ENCODE data around the gene NOP14. TPM values are rescaled to one million over a fixed set of nuclear protein-coding genes. Genes with fewer than 3 reads are reported as not detected.

Gene NOP14
- total RNA-seq, 1 experiment from 2014 or later, result 19.2 TPM

DNA sequence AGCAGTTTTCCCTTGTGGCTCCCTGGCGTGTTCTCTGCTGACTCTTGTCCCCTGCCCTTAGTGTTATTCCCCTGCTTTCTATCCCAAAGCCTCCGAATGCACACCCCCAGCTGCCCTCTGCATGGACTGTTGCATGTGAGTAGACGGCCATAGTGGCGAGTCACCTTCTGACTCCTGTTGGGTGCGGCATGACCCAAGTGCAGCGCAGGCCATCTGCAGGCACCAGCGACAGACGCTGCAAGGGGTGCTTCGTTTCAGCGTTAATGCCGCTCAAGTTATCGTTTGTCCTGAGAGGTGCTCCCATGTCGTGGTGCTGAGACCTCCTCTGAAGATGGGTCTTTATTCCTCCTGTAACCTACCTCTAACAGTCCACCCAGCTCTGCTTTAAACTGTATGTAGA is 57.7 kb downstream of the NOP14 start:
- H3K9me3 ChIP-seq (ENCODE audit: low read length), result no peaks in the 10 kb centered on the region
- no peak overlapping the region for H3K4me2 ChIP-seq (ENCODE audit: low read depth, low read length, poor library complexity, severe bottlenecking)
- H3K9ac ChIP-seq (ENCODE audit: low read length), result no peak overlapping the region
- no peaks in the 10 kb centered on the region for H3K36me3 ChIP-seq (ENCODE audit: insufficient read depth, low read length)
- no peaks in the 10 kb centered on the region for H3K27me3 ChIP-seq (ENCODE audit: low read length)
- H3K9me2 ChIP-seq (replicated peaks; ENCODE audit: insufficient read depth, low read length), result no peaks in the 10 kb centered on the region
- H3K79me2 ChIP-seq (ENCODE audit: low read length), result no peaks in the 10 kb centered on the region
- DNase-seq, result no peak
- no peak overlapping the region for H2AFZ ChIP-seq (ENCODE audit: low read length)
- no peaks in the 10 kb centered on the region for H4K20me1 ChIP-seq (ENCODE audit: insufficient read depth, low read depth, low read length)
- H3K4me1 ChIP-seq (ENCODE audit: low read length), result no peaks in the 10 kb centered on the region
- H3K27ac ChIP-seq (ENCODE audit: low read length), result no peak overlapping the region
- H3K4me3 ChIP-seq (ENCODE audit: low read length), result no peak overlapping the region

DNA sequence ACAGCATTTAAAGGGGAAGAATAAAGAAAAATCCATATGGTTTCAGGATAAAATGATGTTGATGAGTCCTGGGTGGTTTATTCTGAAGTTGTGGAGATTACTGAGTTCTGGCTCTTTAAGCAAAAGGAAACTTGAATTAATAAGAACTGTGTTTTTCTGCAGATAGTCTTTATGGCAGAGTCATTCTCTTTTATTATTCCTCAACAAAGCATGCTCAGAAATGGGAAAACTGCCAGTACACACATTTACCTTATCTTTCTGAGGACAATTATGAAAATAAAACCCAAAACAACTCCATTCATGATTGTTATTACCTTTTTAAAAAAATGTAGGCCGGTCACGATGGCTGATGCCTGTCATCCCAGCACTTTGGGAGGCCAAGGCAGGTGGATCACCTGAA is 61.1 kb downstream of the NOP14 start:
- Histone ChIP-seq H4K20me1 (ENCODE audit: insufficient read depth, low read depth, low read length) (no peaks in the 10 kb centered on the region), H3K27ac (ENCODE audit: low read length) (no peak overlapping the region), H3K36me3 (ENCODE audit: insufficient read depth, low read length) (no peaks in the 10 kb centered on the region), H3K9me3 (ENCODE audit: low read length) (no peaks in the 10 kb centered on the region), H2AFZ (ENCODE audit: low read length) (no peak overlapping the region), H3K4me1 (ENCODE audit: low read length) (no peaks in the 10 kb centered on the region), H3K4me2 (ENCODE audit: low read depth, low read length, poor library complexity, severe bottlenecking) (no peak overlapping the region), H3K27me3 (ENCODE audit: low read length) (no peaks in the 10 kb centered on the region), H3K79me2 (ENCODE audit: low read length) (no peaks in the 10 kb centered on the region), H3K9me2 (replicated peaks; ENCODE audit: insufficient read depth, low read length) (no peaks in the 10 kb centered on the region), H3K9ac (ENCODE audit: low read length) (no peak overlapping the region), H3K4me3 (ENCODE audit: low read length) (no peak overlapping the region)
- DNase-seq, result no peak

DNA sequence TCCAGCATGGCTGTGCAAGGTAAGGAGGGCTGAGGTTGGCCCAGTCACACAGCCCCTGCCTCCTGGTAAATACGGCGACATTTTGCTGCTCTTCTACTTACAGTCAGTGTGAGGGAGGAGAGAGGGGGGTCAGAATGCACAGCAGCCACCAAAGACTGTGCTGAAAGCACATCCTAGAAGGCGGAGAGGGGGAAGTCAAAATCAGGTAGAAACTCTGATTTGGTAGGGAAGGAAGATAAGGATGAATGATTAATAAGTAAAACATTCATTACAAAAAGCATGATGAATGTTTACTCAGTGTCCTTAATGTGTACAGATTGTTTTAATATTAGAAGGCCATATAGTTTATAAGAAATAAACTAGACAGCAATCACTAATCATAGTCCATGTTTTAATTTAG is 62.0 kb downstream of the NOP14 start:
- DNase-seq, result no peak
- Histone ChIP-seq H3K4me3 (ENCODE audit: low read length) (no peak overlapping the region), H3K4me1 (ENCODE audit: low read length) (no peaks in the 10 kb centered on the region), H4K20me1 (ENCODE audit: insufficient read depth, low read depth, low read length) (no peaks in the 10 kb centered on the region), H3K9me3 (ENCODE audit: low read length) (no peaks in the 10 kb centered on the region), H2AFZ (ENCODE audit: low read length) (no peak overlapping the region), H3K9ac (ENCODE audit: low read length) (no peak overlapping the region), H3K27me3 (ENCODE audit: low read length) (no peaks in the 10 kb centered on the region), H3K4me2 (ENCODE audit: low read depth, low read length, poor library complexity, severe bottlenecking) (no peak overlapping the region), H3K27ac (ENCODE audit: low read length) (no peak overlapping the region), H3K36me3 (ENCODE audit: insufficient read depth, low read length) (no peaks in the 10 kb centered on the region), H3K9me2 (replicated peaks; ENCODE audit: insufficient read depth, low read length) (no peaks in the 10 kb centered on the region), H3K79me2 (ENCODE audit: low read length) (no peaks in the 10 kb centered on the region)

DNA sequence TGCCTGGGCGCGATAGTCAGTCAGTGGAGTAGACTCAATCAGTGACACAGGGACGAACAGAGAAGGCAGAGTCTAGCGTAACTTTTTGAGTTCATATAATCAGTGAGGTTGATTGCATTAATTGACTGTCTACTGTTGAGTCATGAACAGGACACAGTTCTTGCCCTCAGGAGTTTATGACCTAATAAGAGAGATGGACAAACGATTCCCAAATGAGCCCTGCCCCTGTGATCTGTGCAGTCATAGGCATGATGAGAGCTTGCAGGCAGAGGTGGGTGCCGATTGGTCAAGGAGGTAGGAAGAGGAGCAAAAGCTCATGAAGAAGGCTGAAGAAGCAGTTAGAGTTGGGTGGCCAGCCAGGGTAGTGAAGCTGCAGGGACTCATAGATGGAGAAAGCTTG is 62.5 kb downstream of the NOP14 start:
- H3K9me3 ChIP-seq (ENCODE audit: low read length), result no peaks in the 10 kb centered on the region
- no peaks in the 10 kb centered on the region for H3K4me1 ChIP-seq (ENCODE audit: low read length)
- H3K4me3 ChIP-seq (ENCODE audit: low read length), result no peak overlapping the region
- no peak overlapping the region for H3K9ac ChIP-seq (ENCODE audit: low read length)
- no peak overlapping the region for H2AFZ ChIP-seq (ENCODE audit: low read length)
- H3K27me3 ChIP-seq (ENCODE audit: low read length), result no peaks in the 10 kb centered on the region
- no peaks in the 10 kb centered on the region for H3K9me2 ChIP-seq (replicated peaks; ENCODE audit: insufficient read depth, low read length)
- DNase-seq, result no peak
- no peak overlapping the region for H3K4me2 ChIP-seq (ENCODE audit: low read depth, low read length, poor library complexity, severe bottlenecking)
- no peaks in the 10 kb centered on the region for H3K36me3 ChIP-seq (ENCODE audit: insufficient read depth, low read length)
- no peaks in the 10 kb centered on the region for H3K79me2 ChIP-seq (ENCODE audit: low read length)
- H3K27ac ChIP-seq (ENCODE audit: low read length), result no peak overlapping the region
- no peaks in the 10 kb centered on the region for H4K20me1 ChIP-seq (ENCODE audit: insufficient read depth, low read depth, low read length)

DNA sequence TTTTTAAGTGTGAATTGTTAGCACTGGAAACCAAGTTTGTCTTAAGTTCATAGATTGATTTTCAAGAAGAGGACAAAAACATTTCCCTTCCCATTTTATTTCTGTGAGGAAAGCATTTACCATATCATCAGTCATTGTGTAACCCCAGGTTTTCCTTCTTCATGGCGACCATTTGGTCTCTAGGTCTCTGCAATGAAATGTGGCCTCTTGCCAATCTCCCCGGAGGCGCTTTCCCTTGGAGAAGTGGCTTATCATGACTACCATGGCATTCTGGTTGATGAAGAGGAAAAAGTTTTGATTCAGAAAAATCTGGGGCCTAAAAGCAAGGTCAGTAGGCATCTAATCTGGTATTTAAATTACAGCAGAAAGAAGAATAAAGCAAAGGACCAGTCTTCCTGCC is 65.2 kb downstream of the NOP14 start:
- Histone ChIP-seq H3K4me2 (ENCODE audit: low read depth, low read length, poor library complexity, severe bottlenecking) (no peak overlapping the region), H3K79me2 (ENCODE audit: low read length) (no peaks in the 10 kb centered on the region), H3K4me3 (ENCODE audit: low read length) (no peak overlapping the region), H3K4me1 (ENCODE audit: low read length) (no peaks in the 10 kb centered on the region), H3K9ac (ENCODE audit: low read length) (no peak overlapping the region), H2AFZ (ENCODE audit: low read length) (no peak overlapping the region), H3K9me3 (ENCODE audit: low read length) (no peaks in the 10 kb centered on the region), H4K20me1 (ENCODE audit: insufficient read depth, low read depth, low read length) (no peaks in the 10 kb centered on the region), H3K27ac (ENCODE audit: low read length) (no peak overlapping the region), H3K9me2 (replicated peaks; ENCODE audit: insufficient read depth, low read length) (no peaks in the 10 kb centered on the region), H3K27me3 (ENCODE audit: low read length) (no peaks in the 10 kb centered on the region), H3K36me3 (ENCODE audit: insufficient read depth, low read length) (no peaks in the 10 kb centered on the region)
- DNase-seq, result no peak

DNA sequence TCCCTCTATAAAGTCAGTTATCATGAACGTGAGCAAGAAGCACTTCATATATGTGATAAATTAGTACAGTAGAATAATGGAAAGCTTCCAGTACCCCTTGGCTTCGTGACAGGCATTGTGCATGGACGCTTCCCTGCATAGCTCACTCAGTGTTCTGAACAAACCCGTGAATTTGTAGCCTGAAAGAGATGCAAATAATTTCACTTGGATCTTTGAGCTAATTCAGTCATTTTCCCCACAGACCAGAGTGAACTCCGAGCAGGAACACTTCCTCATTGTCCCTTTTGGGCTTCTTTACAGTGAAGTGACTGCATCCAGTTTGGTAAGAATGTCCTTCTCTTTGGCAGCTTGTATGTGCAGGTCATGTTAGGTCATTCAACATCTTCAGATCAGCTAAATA is 69.4 kb downstream of the NOP14 start:
- no peaks in the 10 kb centered on the region for H3K27me3 ChIP-seq (ENCODE audit: low read length)

DNA sequence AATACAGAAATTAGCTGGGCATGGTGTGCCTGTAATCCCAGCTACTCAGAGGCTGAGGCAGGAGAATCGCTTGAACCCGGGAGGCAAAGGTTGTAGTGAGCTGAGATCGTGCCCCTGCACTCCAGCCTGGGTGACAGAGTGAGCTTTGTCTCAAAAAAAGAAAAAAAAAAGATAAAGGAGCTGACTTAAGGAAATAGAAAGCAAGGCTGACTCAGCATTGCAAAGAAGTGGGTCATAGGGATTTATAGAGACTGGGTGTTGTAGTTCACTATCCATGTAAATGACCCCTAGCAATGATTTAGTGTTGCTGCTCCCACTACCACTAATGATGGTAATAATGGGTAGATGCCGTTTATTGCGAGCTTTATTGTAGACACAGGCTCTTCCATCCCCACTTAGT is 71.9 kb downstream of the NOP14 start:
- Histone ChIP-seq H3K9ac (ENCODE audit: low read length) (no peak overlapping the region), H3K27me3 (ENCODE audit: low read length) (no peaks in the 10 kb centered on the region), H3K9me2 (replicated peaks; ENCODE audit: insufficient read depth, low read length) (no peaks in the 10 kb centered on the region), H3K4me2 (ENCODE audit: low read depth, low read length, poor library complexity, severe bottlenecking) (no peak overlapping the region), H3K4me1 (ENCODE audit: low read length) (no peaks in the 10 kb centered on the region), H3K4me3 (ENCODE audit: low read length) (no peak overlapping the region), H3K36me3 (ENCODE audit: insufficient read depth, low read length) (peaks cover 6% of the 10 kb centered on the region; the same call in 1 of the 2 replicates), H3K27ac (ENCODE audit: low read length) (no peak overlapping the region), H4K20me1 (ENCODE audit: insufficient read depth, low read depth, low read length) (no peaks in the 10 kb centered on the region), H3K9me3 (ENCODE audit: low read length) (no peaks in the 10 kb centered on the region), H3K79me2 (ENCODE audit: low read length) (0 out of 2 replicates have a peak, but pooled peaks cover 2% of the 10 kb centered on the region), H2AFZ (ENCODE audit: low read length) (no peak overlapping the region)
- no peak for DNase-seq

More for the DNA sequence above, 69.4 kb downstream of the NOP14 start:
- no peaks in the 10 kb centered on the region for H4K20me1 ChIP-seq (ENCODE audit: insufficient read depth, low read depth, low read length)
- 0 out of 2 replicates have a peak, but pooled peaks cover 2% of the 10 kb centered on the region for H3K79me2 ChIP-seq (ENCODE audit: low read length)
- no peaks in the 10 kb centered on the region for H3K9me3 ChIP-seq (ENCODE audit: low read length)
- H3K4me1 ChIP-seq (ENCODE audit: low read length), result no peaks in the 10 kb centered on the region
- H3K4me2 ChIP-seq (ENCODE audit: low read depth, low read length, poor library complexity, severe bottlenecking), result no peak overlapping the region
- no peak overlapping the region for H2AFZ ChIP-seq (ENCODE audit: low read length)
- H3K9me2 ChIP-seq (replicated peaks; ENCODE audit: insufficient read depth, low read length), result no peaks in the 10 kb centered on the region
- H3K4me3 ChIP-seq (ENCODE audit: low read length), result no peak overlapping the region
- DNase-seq, result no peak
- no peaks in the 10 kb centered on the region for H3K36me3 ChIP-seq (ENCODE audit: insufficient read depth, low read length)
- no peak overlapping the region for H3K9ac ChIP-seq (ENCODE audit: low read length)
- H3K27ac ChIP-seq (ENCODE audit: low read length), result no peak overlapping the region

DNA sequence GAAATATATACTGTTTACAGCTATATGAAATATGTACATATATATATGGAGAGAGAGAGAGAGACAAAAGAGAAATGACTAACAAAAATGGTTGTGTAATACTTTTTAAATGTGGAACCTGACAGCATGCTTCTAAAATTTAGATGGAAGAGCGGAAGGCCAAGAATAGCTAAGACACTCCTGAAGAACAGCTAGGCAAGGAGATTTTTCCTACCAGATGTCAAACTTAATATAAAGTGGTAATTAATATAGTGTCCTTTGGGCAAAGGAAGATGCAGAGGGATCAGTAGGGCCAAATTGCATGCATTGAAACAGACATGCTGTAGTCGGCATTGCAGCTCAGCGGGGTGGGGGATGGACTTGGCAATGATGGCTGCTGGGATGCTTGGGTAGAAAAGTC is 74.3 kb downstream of the NOP14 start:
- H3K27ac ChIP-seq (ENCODE audit: low read length), result no peak overlapping the region
- H3K4me1 ChIP-seq (ENCODE audit: low read length), result no peaks in the 10 kb centered on the region
- H3K36me3 ChIP-seq (ENCODE audit: insufficient read depth, low read length), result peaks cover 6% of the 10 kb centered on the region; the same call in 1 of the 2 replicates
- no peak overlapping the region for H3K9ac ChIP-seq (ENCODE audit: low read length)
- 0 out of 2 replicates have a peak, but pooled peaks cover 2% of the 10 kb centered on the region for H3K79me2 ChIP-seq (ENCODE audit: low read length)
- no peak overlapping the region for H3K4me3 ChIP-seq (ENCODE audit: low read length)
- no peak for DNase-seq
- no peaks in the 10 kb centered on the region for H3K9me2 ChIP-seq (replicated peaks; ENCODE audit: insufficient read depth, low read length)
- H3K4me2 ChIP-seq (ENCODE audit: low read depth, low read length, poor library complexity, severe bottlenecking), result no peak overlapping the region
- no peaks in the 10 kb centered on the region for H3K9me3 ChIP-seq (ENCODE audit: low read length)
- H3K27me3 ChIP-seq (ENCODE audit: low read length), result no peaks in the 10 kb centered on the region
- no peak overlapping the region for H2AFZ ChIP-seq (ENCODE audit: low read length)
- H4K20me1 ChIP-seq (ENCODE audit: insufficient read depth, low read depth, low read length), result no peaks in the 10 kb centered on the region

Measured in Karpas-422 (cell line).